Measurements from ENCODE around the gene KIF4A.

GRCh38 chrX:70268034-70268433 is 21.9 kb upstream of the KIF4A start, which contains the start of gene ARR3:
- TF ChIP-seq CTCF (conservative IDR thresholded peaks at IDR 0.05; ENCODE audit: low read length): no peak
- TF ChIP-seq EZH2phosphoT487 (IDR thresholded peaks at IDR 0.05; ENCODE audit: borderline replicate concordance, low read depth, low read length): no peak

All from OCI-LY7 (cell line).